Caco-2 (cell line): Measurements from ENCODE around the gene RPL9. TPM values are rescaled to one million over a fixed set of nuclear protein-coding genes. Genes with fewer than 3 reads are reported as not detected.

Experiments used
- BruUV-seq: library from RNA; stranded (reverse); fragments of 400-500 nt; replicated peaks from 2 replicates; lab custom pipeline; 2021; lab: Mats Ljungman, UMichigan
- CTCF ChIA-PET: fragments of 300-600 bp; sonication (Branson Sonifier 250); formaldehyde crosslinking; loops from one replicate; lab custom pipeline; 2022; ENCODE audit warnings: antibody characterized with exemption; lab: Charles Lee
- POLR2A ChIA-PET: fragments of 300-600 bp; sonication (Branson Sonifier 250); formaldehyde crosslinking; loops from one replicate; lab custom pipeline; 2022; ENCODE audit warnings: antibody characterized with exemption; lab: Charles Lee
- DNase-seq, 2 experiments: peaks; one replicate each; pipeline versions ENCODE4 v3.0.0 to v3.0.0-alpha.2; 2020 to 2022
- H3K27me3 ChIP-seq: replicated peaks from 2 replicates; pipeline ENCODE4 v1.6.0; 2011; ENCODE audit warnings: low read length; ENCODE audit not compliant: control insufficient read depth, insufficient read depth
- H3K36me3 ChIP-seq: 2 replicates; pipeline ENCODE4 v1.5.1; 2011; ENCODE audit warnings: low read length; ENCODE audit not compliant: control insufficient read depth, insufficient read depth
- H3K4me1 ChIP-seq: fragments of 250-450 bp; sonication (Bioruptor Pico); 2 replicates; pipeline ENCODE4 v1.5.1; 2020; ENCODE audit warnings: mild to moderate bottlenecking
- H3K4me3 ChIP-seq: 2 replicates; pipeline ENCODE4 v1.5.1; 2011; ENCODE audit warnings: low read depth, mild to moderate bottlenecking, control low read depth, low read length
- H3K9me3 ChIP-seq: fragments of 250-450 bp; sonication (Bioruptor Pico); 2 replicates; pipeline ENCODE4 v1.5.1; 2020; ENCODE audit warnings: mild to moderate bottlenecking, moderate library complexity
- H3K27ac Mint-ChIP-seq: one replicate; pipeline ENCODE4 v1.8.0; 2022; ENCODE audit warnings: mixed read lengths; ENCODE audit not compliant: unreplicated experiment
- H3K27me3 Mint-ChIP-seq: one replicate; pipeline ENCODE4 v1.8.0; 2022; ENCODE audit warnings: mixed read lengths; ENCODE audit not compliant: insufficient read depth, unreplicated experiment
- H3K36me3 Mint-ChIP-seq: one replicate; pipeline ENCODE4 v1.8.0; 2022; ENCODE audit warnings: mild to moderate bottlenecking, mixed read lengths; ENCODE audit not compliant: insufficient read depth, unreplicated experiment
- H3K4me1 Mint-ChIP-seq: one replicate; pipeline ENCODE4 v1.8.0; 2022; ENCODE audit warnings: low read depth, mixed read lengths; ENCODE audit not compliant: unreplicated experiment
- H3K4me3 Mint-ChIP-seq: one replicate; pipeline ENCODE4 v1.8.0; 2022; ENCODE audit warnings: mild to moderate bottlenecking, moderate library complexity, mixed read lengths; ENCODE audit not compliant: unreplicated experiment
- H3K9me3 Mint-ChIP-seq: one replicate; pipeline ENCODE4 v1.8.0; 2022; ENCODE audit warnings: mixed read lengths; ENCODE audit not compliant: unreplicated experiment
- CTCF ChIP-seq, 2 experiments: fragments of 200-600 bp in 1 of 2; IDR thresholded peaks; 1 replicate in 1 of 2; 2 replicates in 1 of 2; pipeline versions ENCODE4 v1.5.1 to v1.8.0; 2011 to 2022; ENCODE audit warnings: antibody characterized with exemption in 1 of 2, control low read depth in 1 of 2, inconsistent platforms in 1 of 2, low read depth in 1 of 2, low read length in 1 of 2, mild to moderate bottlenecking in 1 of 2, moderate library complexity in 1 of 2; ENCODE audit not compliant: insufficient read depth in 1 of 2, severe bottlenecking in 1 of 2, unreplicated experiment in 1 of 2
- intact Hi-C: fragments of 100-400 bp; cut with micrococcal nuclease; formaldehyde crosslinking; loops from one replicate; pipeline ENCODE4 v1.10.0; 2022; ENCODE audit not compliant: unreplicated experiment
- microRNA-seq: library from miRNA; unstranded; fragments of <30 nt; microRNA quantifications from one replicate; pipeline ENCODE4 v1.2.0, GENCODE V29; 2022
- total RNA-seq: library from RNA; stranded (reverse); gene quantifications from 2 replicates; pipeline ENCODE4 v1.2.3, GENCODE V29; 2022

RPL9 gene
- total RNA-seq, 1 experiment from 2014 or later = 976 TPM

DNA sequence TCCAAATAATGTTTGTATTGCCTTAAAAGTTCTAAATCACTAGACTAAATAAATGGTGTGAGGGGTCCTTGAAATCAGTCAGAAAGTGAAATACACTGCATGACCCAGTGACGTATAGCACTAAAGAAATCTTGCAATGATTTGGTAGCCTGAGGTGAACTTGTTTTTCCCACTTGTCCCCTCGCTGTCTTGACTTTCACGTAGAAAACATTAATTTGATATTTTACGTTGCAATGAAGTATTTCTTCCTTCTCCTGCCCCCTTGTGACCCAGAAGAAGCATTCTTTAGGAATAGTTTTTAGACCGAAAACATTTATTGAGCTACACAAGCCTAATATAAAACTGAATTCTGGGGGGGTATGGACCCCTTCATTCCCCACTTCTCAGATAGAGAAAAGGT is 48.3 kb downstream of the RPL9 start:
- Histone ChIP-seq H3K4me3 (no peak overlapping the region), H3K4me1 (peaks cover 15% of the 10 kb centered on the region), H3K27me3 (no peaks in the 10 kb centered on the region), H3K9me3 (no peaks in the 10 kb centered on the region), H3K36me3 (no peaks in the 10 kb centered on the region)
- no peak for DNase-seq
- no peaks in the 10 kb centered on the region for H3K27me3 Mint-ChIP-seq
- no peaks in the 10 kb centered on the region for H3K9me3 Mint-ChIP-seq
- ChIA-PET POLR2A (no interaction called here), CTCF (no interaction called here)
- no peak for TF ChIP-seq CTCF (IDR thresholded peaks at IDR 0.05; ENCODE audit: insufficient read depth in 1 of 2, low read depth in 1 of 2, low read length in 1 of 2, severe bottlenecking in 1 of 2, unreplicated experiment in 1 of 2)
- H3K27ac Mint-ChIP-seq = no peak overlapping the region
- peaks cover 6% of the 10 kb centered on the region for H3K36me3 Mint-ChIP-seq
- no TSS peak for BruUV-seq
- H3K4me1 Mint-ChIP-seq = no peaks in the 10 kb centered on the region
- intact Hi-C loops = no loop called here
- no peak overlapping the region for H3K4me3 Mint-ChIP-seq

DNA sequence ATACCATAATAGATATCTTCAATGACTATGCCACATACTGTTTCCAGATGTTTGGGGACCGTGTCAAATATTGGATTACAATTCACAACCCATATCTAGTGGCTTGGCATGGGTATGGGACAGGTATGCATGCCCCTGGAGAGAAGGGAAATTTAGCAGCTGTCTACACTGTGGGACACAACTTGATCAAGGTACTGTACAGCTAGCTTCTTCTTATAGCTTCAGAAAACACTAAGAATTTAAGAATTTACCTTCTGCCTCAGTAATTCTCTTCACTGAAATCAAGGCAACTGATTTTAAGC is 51.2 kb downstream of the RPL9 start:
- CTCF ChIA-PET = no interaction called here
- H3K4me3 ChIP-seq = peak overlapping the region; percentile 32
- POLR2A ChIA-PET = no interaction called here
- H3K4me1 Mint-ChIP-seq = peaks cover 7% of the 10 kb centered on the region
- intact Hi-C loops = loop anchor here (2.0 to 5.0 kb wide), 2 partner anchors 21 to 40 kb away; partner anchors contain the start of gene RFC1
- no peaks in the 10 kb centered on the region for H3K36me3 ChIP-seq
- H3K4me3 Mint-ChIP-seq = peak overlapping the region; percentile 83
- peaks cover 2% of the 10 kb centered on the region; the same call in 1 of the 2 replicates for H3K4me1 ChIP-seq
- no peaks in the 10 kb centered on the region for H3K9me3 ChIP-seq
- DNase-seq = no peak
- H3K27ac Mint-ChIP-seq = no peak overlapping the region
- H3K9me3 Mint-ChIP-seq = no peaks in the 10 kb centered on the region
- no peaks in the 10 kb centered on the region for H3K27me3 ChIP-seq
- peaks cover 6% of the 10 kb centered on the region for H3K36me3 Mint-ChIP-seq
- BruUV-seq = no TSS peak
- no peaks in the 10 kb centered on the region for H3K27me3 Mint-ChIP-seq
- no peak for TF ChIP-seq CTCF (IDR thresholded peaks at IDR 0.05; ENCODE audit: insufficient read depth in 1 of 2, low read depth in 1 of 2, low read length in 1 of 2, severe bottlenecking in 1 of 2, unreplicated experiment in 1 of 2)

- CTCF ChIA-PET = interaction anchor here (0.5 to 1.0 kb wide), 4 partner anchors 12 to 62 kb away, joined by 3 to 4 read pairs (median 3); partner anchors contain the start of gene RFC1
- peak; percentile 67 to 77 for DNase-seq
These were observed 51.7 kb downstream of the RPL9 start, which contains the start of gene KLB for GRCh38 chr4:39406763-39407583. TSS of gene KLB (plus strand) at chr4:39406930. CDS start at chr4:39406950, 20 bp downstream.

More at GRCh38 chr4:39406763-39407583, 51.7 kb downstream of the RPL9 start, which contains the start of gene KLB:
- Mint-ChIP-seq H3K9me3 (no peaks in the 10 kb centered on the region), H3K36me3 (peaks cover 6% of the 10 kb centered on the region), H3K4me1 (peaks cover 7% of the 10 kb centered on the region), H3K4me3 (peak within 1 kb of the TSS; percentile 83), H3K27ac (peak within 1 kb of the TSS; percentile 68), H3K27me3 (no peaks in the 10 kb centered on the region)
- H3K4me1 ChIP-seq = no peaks in the 10 kb centered on the region; the same call in 1 of the 2 replicates
- TSS peak; percentile 86 for BruUV-seq
- no peaks in the 10 kb centered on the region for H3K27me3 ChIP-seq
- POLR2A ChIA-PET = interaction anchor here (0.6 to 1.3 kb wide), 3 partner anchors 21 to 40 kb away, joined by 3 to 15 read pairs (median 4); partner anchors contain the start of gene RFC1
- TF ChIP-seq CTCF (IDR thresholded peaks at IDR 0.05; ENCODE audit: insufficient read depth in 1 of 2, low read depth in 1 of 2, low read length in 1 of 2, severe bottlenecking in 1 of 2, unreplicated experiment in 1 of 2) = no peak
- no peaks in the 10 kb centered on the region for H3K9me3 ChIP-seq
- H3K36me3 ChIP-seq = no peaks in the 10 kb centered on the region
- intact Hi-C loops = loop anchor here (2.0 to 5.0 kb wide), 2 partner anchors 22 to 40 kb away; partner anchors contain the start of gene RFC1
- H3K4me3 ChIP-seq = peak within 1 kb of the TSS; percentile 32

Small RNA genes lying within 50 kb of the gene (microRNA-seq; reads per million reads assigned to microRNA genes)
- not detected for gene MIR5591

Other genes starting within 250 kb of the RPL9 start
- gene RFC1, start 92.6 kb downstream of the RPL9 start, total RNA-seq = 58.8 and 63.4 TPM in 2 replicates
- 2.2 TPM in 2 replicates for gene KLB, start 52.0 kb downstream of the RPL9 start, total RNA-seq
- gene LIAS, start 134 bp upstream of the RPL9 start, total RNA-seq = 19.5 and 21.1 TPM in 2 replicates
- 139 and 140 TPM in 2 replicates for gene UGDH, start 68.5 kb upstream of the RPL9 start, total RNA-seq
- gene SMIM14, start 179.9 kb upstream of the RPL9 start, total RNA-seq = 37.6 and 41.0 TPM in 2 replicates
- gene UBE2K, start 239.2 kb upstream of the RPL9 start, total RNA-seq = 141 and 144 TPM in 2 replicates